Peyer's patch (tissue), 4 donors: ENCODE measurements around the gene SLC25A30.

Experiments
- POLR2A ChIP-seq, 2 donors: fragments of 450-650 bp; IDR thresholded peaks; one replicate each; pipeline ENCODE4 v1.5.1; 2017; ENCODE audit warnings: antibody characterized with exemption in 2 of 2, mild to moderate bottlenecking in 2 of 2, moderate library complexity in 2 of 2
- TF ChIP-seq, protein P1 (sequence below), 6 experiments: fragments of 450-650 bp in 4 of 6; fragments of 200-600 bp in 2 of 6; sonication (generic) in 1 of 6; IDR thresholded peaks; one replicate each; pipeline ENCODE4 v1.5.1; 2017 to 2019; ENCODE audit warnings: antibody characterized with exemption in 6 of 6, mild to moderate bottlenecking in 3 of 6, moderate library complexity in 1 of 6

DNA sequence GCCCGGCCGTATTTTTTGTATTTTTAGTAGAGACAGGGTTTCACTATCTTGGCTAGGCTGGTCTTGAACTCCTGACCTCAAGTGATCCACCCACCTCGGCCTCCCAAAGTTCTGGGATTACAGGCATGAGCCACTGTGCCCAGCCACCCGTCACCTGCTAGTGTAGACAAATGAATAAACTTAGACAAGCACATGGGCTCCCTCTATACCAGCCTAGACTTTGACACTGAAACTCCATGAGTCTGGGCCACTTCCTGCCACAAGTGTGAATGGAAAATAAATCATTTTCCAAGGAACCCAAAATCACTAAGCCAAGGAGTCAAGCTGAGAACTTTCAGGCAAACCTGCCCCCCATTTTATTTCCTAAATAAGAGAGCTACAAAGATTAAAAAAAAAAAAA, 50.2 kb downstream of the SLC25A30 start:
- TF ChIP-seq, protein P1, sequence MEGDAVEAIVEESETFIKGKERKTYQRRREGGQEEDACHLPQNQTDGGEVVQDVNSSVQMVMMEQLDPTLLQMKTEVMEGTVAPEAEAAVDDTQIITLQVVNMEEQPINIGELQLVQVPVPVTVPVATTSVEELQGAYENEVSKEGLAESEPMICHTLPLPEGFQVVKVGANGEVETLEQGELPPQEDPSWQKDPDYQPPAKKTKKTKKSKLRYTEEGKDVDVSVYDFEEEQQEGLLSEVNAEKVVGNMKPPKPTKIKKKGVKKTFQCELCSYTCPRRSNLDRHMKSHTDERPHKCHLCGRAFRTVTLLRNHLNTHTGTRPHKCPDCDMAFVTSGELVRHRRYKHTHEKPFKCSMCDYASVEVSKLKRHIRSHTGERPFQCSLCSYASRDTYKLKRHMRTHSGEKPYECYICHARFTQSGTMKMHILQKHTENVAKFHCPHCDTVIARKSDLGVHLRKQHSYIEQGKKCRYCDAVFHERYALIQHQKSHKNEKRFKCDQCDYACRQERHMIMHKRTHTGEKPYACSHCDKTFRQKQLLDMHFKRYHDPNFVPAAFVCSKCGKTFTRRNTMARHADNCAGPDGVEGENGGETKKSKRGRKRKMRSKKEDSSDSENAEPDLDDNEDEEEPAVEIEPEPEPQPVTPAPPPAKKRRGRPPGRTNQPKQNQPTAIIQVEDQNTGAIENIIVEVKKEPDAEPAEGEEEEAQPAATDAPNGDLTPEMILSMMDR (IDR thresholded peaks at IDR 0.05) = no peak
- no peak for TF ChIP-seq POLR2A (IDR thresholded peaks at IDR 0.05)
